Activated CD8-positive, alpha-beta T cell treated with anti-CD3 and anti-CD28 coated beads for 36 hours (primary cell): Measurements from ENCODE around the gene WDR54. TPM values are rescaled to one million over a fixed set of nuclear protein-coding genes. Genes with fewer than 3 reads are reported as not detected.
A peak's percentile ranks its signal among the peaks of the same experiment; 100 is the strongest.

Source experiments
- ATAC-seq: fragments of 200-7000 bp; cut with Tn5 transposase; one replicate; pipeline ENCODE4 v1.10.0; 2021; ENCODE audit warnings: mild to moderate bottlenecking, moderate library complexity
- CTCF ChIA-PET: fragments of 350-600 bp; sonication (Branson Sonifier 250); formaldehyde crosslinking; loops from one replicate; lab custom pipeline; 2021; ENCODE audit warnings: antibody characterized with exemption; lab: Charles Lee
- POLR2A ChIA-PET: fragments of 350-600 bp; sonication (Branson Sonifier 250); formaldehyde crosslinking; loops from one replicate; lab custom pipeline; 2021; ENCODE audit warnings: antibody characterized with exemption; lab: Charles Lee
- DNase-seq: peaks from one replicate; pipeline ENCODE4 v3.0.0-alpha.2; 2020
- H3K27ac Mint-ChIP-seq: one replicate; pipeline ENCODE4 v1.8.0; 2021; ENCODE audit warnings: mild to moderate bottlenecking, mixed read lengths
- H3K27me3 Mint-ChIP-seq: one replicate; pipeline ENCODE4 v1.8.0; 2021; ENCODE audit warnings: mixed read lengths
- H3K36me3 Mint-ChIP-seq: one replicate; pipeline ENCODE4 v1.8.0; 2021; ENCODE audit warnings: low read depth, mixed read lengths
- H3K4me1 Mint-ChIP-seq: one replicate; pipeline ENCODE4 v1.8.0; 2021; ENCODE audit warnings: low read depth, mixed read lengths
- H3K4me3 Mint-ChIP-seq: one replicate; pipeline ENCODE4 v1.8.0; 2021; ENCODE audit warnings: mild to moderate bottlenecking, moderate library complexity, mixed read lengths
- H3K9me3 Mint-ChIP-seq: one replicate; pipeline ENCODE4 v1.8.0; 2021; ENCODE audit warnings: mixed read lengths
- intact Hi-C: fragments of 100-400 bp; cut with micrococcal nuclease; formaldehyde crosslinking; loops from one replicate; pipeline ENCODE4 v1.10.0; 2022
- total RNA-seq, 2 experiments: library from RNA; stranded (reverse); gene quantifications; one replicate each; pipeline ENCODE4 v1.2.3, GENCODE V29; 2021
- TF ChIP-seq, protein P1 (sequence below): fragments of 200-600 bp; IDR thresholded peaks from one replicate; pipeline ENCODE4 v1.8.0; 2022; ENCODE audit warnings: antibody characterized with exemption, mild to moderate bottlenecking

Gene WDR54
- total RNA-seq, 2 experiments from 2014 or later, result 129 to 132 TPM

GRCh38 chr2:74374509-74375205 lies 46.9 kb upstream of the WDR54 start:
- H3K27ac Mint-ChIP-seq, result no peak overlapping the region
- TF ChIP-seq, protein P1, sequence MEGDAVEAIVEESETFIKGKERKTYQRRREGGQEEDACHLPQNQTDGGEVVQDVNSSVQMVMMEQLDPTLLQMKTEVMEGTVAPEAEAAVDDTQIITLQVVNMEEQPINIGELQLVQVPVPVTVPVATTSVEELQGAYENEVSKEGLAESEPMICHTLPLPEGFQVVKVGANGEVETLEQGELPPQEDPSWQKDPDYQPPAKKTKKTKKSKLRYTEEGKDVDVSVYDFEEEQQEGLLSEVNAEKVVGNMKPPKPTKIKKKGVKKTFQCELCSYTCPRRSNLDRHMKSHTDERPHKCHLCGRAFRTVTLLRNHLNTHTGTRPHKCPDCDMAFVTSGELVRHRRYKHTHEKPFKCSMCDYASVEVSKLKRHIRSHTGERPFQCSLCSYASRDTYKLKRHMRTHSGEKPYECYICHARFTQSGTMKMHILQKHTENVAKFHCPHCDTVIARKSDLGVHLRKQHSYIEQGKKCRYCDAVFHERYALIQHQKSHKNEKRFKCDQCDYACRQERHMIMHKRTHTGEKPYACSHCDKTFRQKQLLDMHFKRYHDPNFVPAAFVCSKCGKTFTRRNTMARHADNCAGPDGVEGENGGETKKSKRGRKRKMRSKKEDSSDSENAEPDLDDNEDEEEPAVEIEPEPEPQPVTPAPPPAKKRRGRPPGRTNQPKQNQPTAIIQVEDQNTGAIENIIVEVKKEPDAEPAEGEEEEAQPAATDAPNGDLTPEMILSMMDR, result no peak
- POLR2A ChIA-PET, result interaction anchor here (1.9 kb wide), 1 partner anchor 80 kb away, joined by 4 read pairs; the partner anchor contains the start of gene INO80B
- H3K27me3 Mint-ChIP-seq, result no peaks in the 10 kb centered on the region
- CTCF ChIA-PET, result interaction anchor here (1.2 kb wide), 1 partner anchor 125 kb away, joined by 5 read pairs; no protein-coding TSS in a partner anchor
- H3K9me3 Mint-ChIP-seq, result no peaks in the 10 kb centered on the region
- H3K4me3 Mint-ChIP-seq, result no peak overlapping the region
- intact Hi-C loops, result no loop called here
- peaks cover 13% of the 10 kb centered on the region for H3K36me3 Mint-ChIP-seq
- DNase-seq (no peak), ATAC-seq (no peak)
- H3K4me1 Mint-ChIP-seq, result peaks cover 5% of the 10 kb centered on the region

DNA sequence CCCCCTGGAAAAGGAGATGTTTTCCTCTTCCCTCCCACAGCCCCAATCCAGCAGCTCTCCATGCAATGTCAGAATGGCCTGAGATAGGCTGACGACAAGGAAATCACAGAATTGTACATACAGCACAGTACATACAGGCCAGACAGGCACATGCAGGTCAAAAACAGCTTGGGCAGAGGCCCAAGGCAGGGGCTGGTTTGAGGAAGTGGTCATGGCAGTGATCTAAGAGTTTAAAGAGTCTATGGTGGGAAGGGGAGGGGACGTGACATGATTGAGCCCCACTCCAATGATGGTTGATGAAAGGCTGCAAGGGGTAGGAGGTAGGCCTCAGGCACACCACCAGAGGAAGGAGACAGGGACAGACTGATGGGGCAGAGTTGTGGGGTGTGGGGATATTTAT lies 45.7 kb upstream of the WDR54 start:
- ChIA-PET POLR2A (interaction anchor here (1.9 kb wide), 1 partner anchor 79 kb away, joined by 4 read pairs; the partner anchor contains the start of gene INO80B), CTCF (interaction anchor here (1.2 kb wide), 2 partner anchors 26 to 126 kb away, joined by 3 to 5 read pairs; no protein-coding TSS in a partner anchor)
- no peak overlapping the region for H3K27ac Mint-ChIP-seq

DNA sequence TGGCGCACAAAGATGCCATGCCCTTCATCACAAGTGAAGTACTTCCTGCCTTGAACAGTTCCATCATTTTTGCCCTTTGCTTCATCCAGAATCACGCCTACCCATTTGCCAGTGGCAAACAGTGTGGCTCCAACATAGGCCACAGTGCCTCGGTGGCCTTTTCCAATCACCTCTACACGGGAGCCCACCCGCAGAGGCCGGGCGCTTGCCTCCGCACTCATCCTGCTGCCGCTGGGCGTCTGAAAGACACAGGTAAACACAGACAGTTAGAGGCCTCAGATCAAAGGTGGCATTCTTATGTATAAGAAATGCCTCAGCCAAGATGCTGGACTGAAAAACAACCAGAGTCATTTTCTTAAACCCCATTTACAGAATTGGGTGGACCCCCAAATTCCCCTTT lies 43.5 kb upstream of the WDR54 start:
- intact Hi-C loops, result no loop called here
- CTCF ChIA-PET, result no interaction called here
- Mint-ChIP-seq H3K9me3 (no peaks in the 10 kb centered on the region), H3K36me3 (peaks cover 3% of the 10 kb centered on the region), H3K4me3 (no peak overlapping the region), H3K27me3 (no peaks in the 10 kb centered on the region), H3K27ac (no peak overlapping the region), H3K4me1 (peaks cover 25% of the 10 kb centered on the region)
- ATAC-seq (no peak), DNase-seq (no peak)
- TF ChIP-seq, protein P1, result no peak
- POLR2A ChIA-PET, result no interaction called here

More for the DNA sequence above, 45.7 kb upstream of the WDR54 start:
- ATAC-seq, result no peak
- peaks cover 15% of the 10 kb centered on the region for H3K4me1 Mint-ChIP-seq
- H3K4me3 Mint-ChIP-seq, result no peak overlapping the region
- intact Hi-C loops, result no loop called here
- TF ChIP-seq, protein P1, result no peak
- no peaks in the 10 kb centered on the region for H3K9me3 Mint-ChIP-seq
- H3K27me3 Mint-ChIP-seq, result no peaks in the 10 kb centered on the region
- peaks cover 7% of the 10 kb centered on the region for H3K36me3 Mint-ChIP-seq
- DNase-seq, result no peak

DNA sequence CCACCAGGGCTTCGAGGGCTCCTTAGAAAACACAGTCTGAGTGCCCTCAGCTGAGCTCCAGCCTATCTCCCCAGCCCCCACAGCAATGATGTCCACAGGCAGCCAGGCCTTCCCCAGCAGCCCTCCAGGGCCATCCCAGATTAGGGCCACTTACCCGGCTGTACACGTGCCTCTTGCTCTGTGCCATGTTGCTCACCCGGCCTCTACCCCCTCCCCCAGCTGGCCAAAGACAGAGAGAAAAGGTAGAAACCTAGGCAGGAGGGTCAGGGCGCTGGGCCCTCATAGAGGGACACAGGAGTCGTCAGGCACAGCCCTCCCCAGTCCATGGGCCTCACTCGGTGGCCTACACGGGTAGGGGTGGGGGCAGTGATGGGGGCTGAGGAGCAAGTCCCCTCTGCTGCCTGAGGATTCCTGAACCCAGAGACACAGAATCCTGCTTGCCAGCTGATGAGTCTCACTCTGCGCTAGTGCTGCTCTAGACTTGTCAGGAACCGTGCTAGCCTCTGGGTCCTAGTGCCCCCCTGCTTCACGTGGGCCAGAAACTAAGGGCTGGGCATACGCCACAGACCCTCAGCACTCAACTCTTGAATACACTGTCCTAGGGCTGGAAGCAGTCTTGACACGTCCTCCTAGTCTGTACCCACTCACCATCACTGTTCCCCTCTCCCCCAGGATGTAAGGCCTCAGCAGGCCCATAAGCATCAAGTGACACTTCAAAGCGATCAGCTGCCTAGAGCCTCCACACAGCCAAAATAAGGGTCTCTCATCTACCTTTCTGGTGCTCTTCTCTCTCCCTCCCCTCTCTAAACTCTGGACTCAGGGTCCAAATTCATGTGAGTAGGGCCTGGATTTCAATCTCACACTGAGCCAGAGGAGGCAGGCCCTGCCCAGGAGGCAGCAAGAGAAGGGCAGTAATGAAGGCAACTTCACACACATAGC lies 41.4 kb upstream of the WDR54 start, which contains the start of gene DCTN1:
DCTN1 (minus strand) TSS at position 461 of the 939 bp plus-strand sequence; CDS start at position 187, 274 bp downstream.
- no peak within 1 kb of the TSS for H3K4me3 Mint-ChIP-seq
- ATAC-seq (peak; percentile 80), DNase-seq (peak; percentile 46)
- ChIA-PET POLR2A (no interaction called here), CTCF (interaction anchor here (0.8 to 2.6 kb wide), 3 partner anchors 11 to 73 kb away, joined by 3 to 10 read pairs (median 5); no protein-coding TSS in a partner anchor)
- H3K27me3 Mint-ChIP-seq, result no peaks in the 10 kb centered on the region
- H3K4me1 Mint-ChIP-seq, result peaks cover 29% of the 10 kb centered on the region
- peak within 1 kb of the TSS; percentile 40 for H3K27ac Mint-ChIP-seq
- peaks cover 3% of the 10 kb centered on the region for H3K36me3 Mint-ChIP-seq
- intact Hi-C loops, result no loop called here
- TF ChIP-seq, protein P1, result no peak
- no peaks in the 10 kb centered on the region for H3K9me3 Mint-ChIP-seq
